H9 (cell line): ENCODE data around the gene CTU2. TPM values are rescaled to one million over a fixed set of nuclear protein-coding genes. Genes with fewer than 3 reads are reported as not detected.

Experiments
- DNase-seq: peaks from one replicate; pipeline ENCODE4 v3.0.0-alpha.2; 2017
- H2AFZ ChIP-seq: one replicate; pipeline ENCODE4 v1.6.1; 2013; ENCODE audit warnings: mild to moderate bottlenecking, low read length, control low read depth, moderate library complexity
- H2AK5ac ChIP-seq: 2 replicates; pipeline ENCODE4 v1.6.1; 2013; ENCODE audit warnings: low read length, control low read depth, mixed read lengths; ENCODE audit not compliant: insufficient read length
- H2BK120ac ChIP-seq: one replicate; pipeline ENCODE4 v1.6.1; 2013; ENCODE audit warnings: low read depth, mild to moderate bottlenecking, low read length, control low read depth, inconsistent platforms; ENCODE audit not compliant: poor library complexity, severe bottlenecking
- H2BK12ac ChIP-seq: 2 replicates; pipeline ENCODE4 v1.6.1; 2013; ENCODE audit warnings: low read length, control low read depth, mixed read lengths, low read depth; ENCODE audit not compliant: insufficient read length
- H2BK15ac ChIP-seq: 2 replicates; pipeline ENCODE4 v1.6.1; 2013; ENCODE audit warnings: low read depth, low read length, control low read depth
- H2BK20ac ChIP-seq: one replicate; pipeline ENCODE4 v1.6.1; 2013; ENCODE audit warnings: low read depth, mild to moderate bottlenecking, low read length, control low read depth, inconsistent platforms; ENCODE audit not compliant: poor library complexity, severe bottlenecking
- H2BK5ac ChIP-seq: 2 replicates; pipeline ENCODE4 v1.6.1; 2013; ENCODE audit warnings: low read length, control low read depth, mixed read lengths; ENCODE audit not compliant: insufficient read length
- H3K14ac ChIP-seq: 2 replicates; pipeline ENCODE4 v1.6.1; 2013; ENCODE audit warnings: low read length, control low read depth; ENCODE audit not compliant: insufficient read depth
- H3K18ac ChIP-seq: 2 replicates; pipeline ENCODE4 v1.6.1; 2013; ENCODE audit warnings: low read depth, mild to moderate bottlenecking, mixed read lengths, low read length, control low read depth; ENCODE audit not compliant: insufficient read length
- H3K23ac ChIP-seq: 2 replicates; pipeline ENCODE4 v1.6.1; 2013; ENCODE audit warnings: low read length, control low read depth, mixed read lengths, low read depth; ENCODE audit not compliant: insufficient read length
- H3K23me2 ChIP-seq: 2 replicates; pipeline ENCODE4 v1.6.1; 2013; ENCODE audit warnings: low read depth, mild to moderate bottlenecking, mixed read lengths, low read length, control low read depth; ENCODE audit not compliant: insufficient read length, poor library complexity, severe bottlenecking
- H3K27ac ChIP-seq: 2 replicates; pipeline ENCODE4 v1.5.1; 2013; ENCODE audit warnings: low read length, control low read depth, mixed read lengths, low read depth; ENCODE audit not compliant: insufficient read length
- H3K27me3 ChIP-seq: 2 replicates; pipeline ENCODE4 v1.6.1; 2013; ENCODE audit warnings: low read length, control low read depth, inconsistent platforms; ENCODE audit not compliant: insufficient read depth
- H3K4ac ChIP-seq: 2 replicates; pipeline ENCODE4 v1.6.1; 2013; ENCODE audit warnings: low read depth, mild to moderate bottlenecking, control low read depth, inconsistent platforms, low read length, moderate library complexity
- H3K4me1 ChIP-seq: 2 replicates; pipeline ENCODE4 v1.6.1; 2013; ENCODE audit warnings: low read length, control low read depth, inconsistent platforms; ENCODE audit not compliant: insufficient read depth
- H3K4me2 ChIP-seq: 2 replicates; pipeline ENCODE4 v1.6.1; 2013; ENCODE audit warnings: low read length, control low read depth, mixed read lengths; ENCODE audit not compliant: insufficient read length, insufficient read depth
- H3K56ac ChIP-seq: 2 replicates; pipeline ENCODE4 v1.6.1; 2013; ENCODE audit warnings: low read depth, mild to moderate bottlenecking, mixed read lengths, low read length, control low read depth; ENCODE audit not compliant: insufficient read length
- H3K79me1 ChIP-seq: 2 replicates; pipeline ENCODE4 v1.6.1; 2013; ENCODE audit warnings: low read depth, mild to moderate bottlenecking, moderate library complexity, low read length, control low read depth, inconsistent platforms; ENCODE audit not compliant: insufficient read depth, poor library complexity, severe bottlenecking
- H3K79me2 ChIP-seq: 2 replicates; pipeline ENCODE4 v1.6.1; 2013; ENCODE audit warnings: low read length, control low read depth, inconsistent platforms; ENCODE audit not compliant: insufficient read depth
- H3K9ac ChIP-seq: 2 replicates; pipeline ENCODE4 v1.6.1; 2013; ENCODE audit warnings: low read length, control low read depth, mixed read lengths; ENCODE audit not compliant: insufficient read length; ENCODE audit errors: extremely low read depth
- H3K9me3 ChIP-seq: one replicate; pipeline ENCODE4 v1.6.1; 2013; ENCODE audit warnings: low read depth, low read length, inconsistent platforms; ENCODE audit not compliant: control insufficient read depth
- H3T11ph ChIP-seq: one replicate; pipeline ENCODE4 v1.6.1; 2013; ENCODE audit warnings: mild to moderate bottlenecking, low read length, control low read depth, inconsistent platforms
- H4K20me1 ChIP-seq: one replicate; pipeline ENCODE4 v1.6.1; 2013; ENCODE audit not compliant: control insufficient read depth, insufficient read length, insufficient read depth
- H4K5ac ChIP-seq: 2 replicates; pipeline ENCODE4 v1.6.1; 2013; ENCODE audit warnings: low read depth, mild to moderate bottlenecking, mixed read lengths, low read length, control low read depth; ENCODE audit not compliant: insufficient read length
- H4K8ac ChIP-seq: replicated peaks from 2 replicates; pipeline ENCODE4 v1.6.1; 2013; ENCODE audit warnings: low read length, control low read depth, mixed read lengths, low read depth; ENCODE audit not compliant: insufficient read length
- H4K91ac ChIP-seq: 2 replicates; pipeline ENCODE4 v1.6.1; 2013; ENCODE audit warnings: low read depth, mild to moderate bottlenecking, moderate library complexity, mixed read lengths, low read length, control low read depth; ENCODE audit not compliant: insufficient read length
- H3K27ac Mint-ChIP-seq, 3 experiments: 2 replicates in 2 of 3; 3 replicates in 1 of 3; pipeline ENCODE4 v1.8.0; 2020 to 2021; ENCODE audit warnings: mixed read lengths in 3 of 3, mild to moderate bottlenecking in 1 of 3, moderate library complexity in 1 of 3
- H3K27me3 Mint-ChIP-seq: 2 replicates; pipeline ENCODE4 v1.8.0; 2021; ENCODE audit warnings: low read depth, mild to moderate bottlenecking, moderate library complexity, mixed read lengths
- H3K36me3 Mint-ChIP-seq, 3 experiments: 2 replicates in 2 of 3; 3 replicates in 1 of 3; pipeline ENCODE4 v1.8.0; 2020 to 2021; ENCODE audit warnings: low read depth in 3 of 3, mixed read lengths in 3 of 3; ENCODE audit not compliant: insufficient read depth in 1 of 3
- H3K4me1 Mint-ChIP-seq, 2 experiments: 2 replicates each; pipeline ENCODE4 v1.8.0; 2020; ENCODE audit warnings: mixed read lengths in 2 of 2
- H3K4me3 Mint-ChIP-seq, 2 experiments: 2 replicates in 1 of 2; 3 replicates in 1 of 2; pipeline ENCODE4 v1.8.0; 2020 to 2021; ENCODE audit warnings: mild to moderate bottlenecking in 2 of 2, mixed read lengths in 2 of 2, moderate library complexity in 1 of 2
- H3K9me3 Mint-ChIP-seq, 2 experiments: 2 replicates in 1 of 2; 3 replicates in 1 of 2; pipeline ENCODE4 v1.8.0; 2020; ENCODE audit warnings: mild to moderate bottlenecking in 2 of 2, mixed read lengths in 2 of 2, moderate library complexity in 1 of 2
- CTCF ChIP-seq: fragments of 200-600 bp; sonication (generic); conservative IDR thresholded peaks from 3 replicates; pipeline ENCODE4 v1.8.0; 2021; ENCODE audit warnings: antibody characterized with exemption, mild to moderate bottlenecking
- WGBS: extraction: QIAGEN DNeasy Blood & Tissue Kit; methylation state at CpG from one replicate; pipeline ENCODE4 v1.1.7; 2013; ENCODE audit warnings: missing lambda C conversion rate, low lambda C conversion rate, mixed read lengths; ENCODE audit not compliant: insufficient read length; ENCODE audit errors: extremely low coverage; 5-methylcytosine and 5-hydroxymethylcytosine counted together
- total RNA-seq: library from RNA; stranded (reverse); gene quantifications from 2 replicates; pipeline ENCODE4 v1.2.1, GENCODE V29; 2021

CTU2 gene
- total RNA-seq, 1 experiment from 2014 or later, result 32.8 TPM

- DNase-seq, result no peak
- no peaks in the 10 kb centered on the region for H3K27me3 ChIP-seq
- H3K36me3 Mint-ChIP-seq, result peaks cover 3 to 10% (median 8%) of the 10 kb centered on the region in 3 experiments; a peak in 6 of 7 replicates
- no peak overlapping the region for H2BK120ac ChIP-seq
- H2AFZ ChIP-seq, result no peak overlapping the region
- no peaks in the 10 kb centered on the region for H3K9me3 ChIP-seq
- no CpG with 5 or more reads among the region's 10 CpGs for WGBS
- no peak overlapping the region for H3K27ac ChIP-seq
- H2BK15ac ChIP-seq, result no peak overlapping the region
- H2AK5ac ChIP-seq, result no peak overlapping the region
- H2BK20ac ChIP-seq, result no peak overlapping the region
- no peak overlapping the region for H3K18ac ChIP-seq
- H3K4me3 Mint-ChIP-seq, result no peak overlapping the region
- no peaks in the 10 kb centered on the region for H3K79me1 ChIP-seq
- H3K4me1 ChIP-seq, result no peaks in the 10 kb centered on the region
- no peak overlapping the region for H2BK12ac ChIP-seq
- no peak overlapping the region for H4K91ac ChIP-seq
- H3K4ac ChIP-seq, result no peak overlapping the region
- no peaks in the 10 kb centered on the region for H3K23me2 ChIP-seq
- 0 out of 4 replicates have a peak, but pooled peaks cover 0 to 3% of the 10 kb centered on the region in 2 experiments for H3K4me1 Mint-ChIP-seq
- no peak overlapping the region for H3K4me2 ChIP-seq
- H4K20me1 ChIP-seq, result no peaks in the 10 kb centered on the region
- H3K23ac ChIP-seq, result no peak overlapping the region
- TF ChIP-seq CTCF, result no peak
- H4K8ac ChIP-seq, result no peak overlapping the region
- H3K56ac ChIP-seq, result no peak overlapping the region
- no peaks in the 10 kb centered on the region for H3K79me2 ChIP-seq
- no peak overlapping the region for H4K5ac ChIP-seq
- H3K14ac ChIP-seq, result no peak overlapping the region
- no peak overlapping the region for H2BK5ac ChIP-seq
- no peak overlapping the region for H3T11ph ChIP-seq
- H3K9ac ChIP-seq, result no peak overlapping the region
- no peaks in the 10 kb centered on the region for H3K9me3 Mint-ChIP-seq
- no peak overlapping the region for H3K27ac Mint-ChIP-seq
- no peaks in the 10 kb centered on the region; the same call in 1 of the 2 replicates for H3K27me3 Mint-ChIP-seq
Measured at GRCh38 chr16:88735616-88736015, 29.3 kb downstream of the CTU2 start.
